Measurements from ENCODE around the gene CEACAM1.
"Not testable (repeated sequence)": the region's sequence is repeated elsewhere in the genome, so short reads cannot be mapped to it uniquely, and the experiment has no call there.

DNA sequence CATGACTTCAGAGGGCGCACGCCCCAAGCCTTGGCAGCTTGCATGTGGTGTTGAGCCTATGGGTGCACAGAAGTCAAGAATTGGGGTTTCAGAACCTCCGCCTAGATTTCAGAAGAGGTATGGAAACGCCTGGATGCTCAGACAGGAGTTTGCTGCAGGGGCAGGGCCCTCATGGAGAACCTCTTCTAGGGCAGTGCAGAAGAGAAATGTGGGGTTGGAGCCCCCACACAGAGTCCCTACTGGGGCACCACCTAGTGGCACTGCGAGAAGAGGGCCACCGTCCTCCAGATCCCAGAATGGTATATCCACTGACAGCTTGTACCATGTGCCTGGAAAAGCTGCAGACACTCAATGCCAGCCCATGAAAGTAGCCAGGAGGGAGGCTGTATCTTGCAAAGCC is 22.2 kb upstream of the CEACAM1 start:
- not testable (repeated sequence) for TF ChIP-seq EZH2 (optimal IDR thresholded peaks at IDR 0.05; ENCODE audit: low read depth, low read length); EZH2phosphoT487 (IDR thresholded peaks at IDR 0.05; ENCODE audit: low read length)
- TF ChIP-seq, protein P1, sequence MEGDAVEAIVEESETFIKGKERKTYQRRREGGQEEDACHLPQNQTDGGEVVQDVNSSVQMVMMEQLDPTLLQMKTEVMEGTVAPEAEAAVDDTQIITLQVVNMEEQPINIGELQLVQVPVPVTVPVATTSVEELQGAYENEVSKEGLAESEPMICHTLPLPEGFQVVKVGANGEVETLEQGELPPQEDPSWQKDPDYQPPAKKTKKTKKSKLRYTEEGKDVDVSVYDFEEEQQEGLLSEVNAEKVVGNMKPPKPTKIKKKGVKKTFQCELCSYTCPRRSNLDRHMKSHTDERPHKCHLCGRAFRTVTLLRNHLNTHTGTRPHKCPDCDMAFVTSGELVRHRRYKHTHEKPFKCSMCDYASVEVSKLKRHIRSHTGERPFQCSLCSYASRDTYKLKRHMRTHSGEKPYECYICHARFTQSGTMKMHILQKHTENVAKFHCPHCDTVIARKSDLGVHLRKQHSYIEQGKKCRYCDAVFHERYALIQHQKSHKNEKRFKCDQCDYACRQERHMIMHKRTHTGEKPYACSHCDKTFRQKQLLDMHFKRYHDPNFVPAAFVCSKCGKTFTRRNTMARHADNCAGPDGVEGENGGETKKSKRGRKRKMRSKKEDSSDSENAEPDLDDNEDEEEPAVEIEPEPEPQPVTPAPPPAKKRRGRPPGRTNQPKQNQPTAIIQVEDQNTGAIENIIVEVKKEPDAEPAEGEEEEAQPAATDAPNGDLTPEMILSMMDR (IDR thresholded peaks at IDR 0.05; ENCODE audit: low read length): not testable (repeated sequence)
